WTC11 (cell line): ENCODE measurements around the gene P2RX3. TPM values are rescaled to one million over a fixed set of nuclear protein-coding genes. Genes with fewer than 3 reads are reported as not detected.

Experiments
- ATAC-seq: fragments of 200-7000 bp; cut with Tn5 transposase; 2 replicates; pipeline ENCODE4 v1.10.0; 2021; ENCODE audit warnings: mild to moderate bottlenecking, moderate library complexity
- CTCF ChIA-PET: fragments of 300-600 bp; sonication (Branson Sonifier 250); formaldehyde crosslinking; loops from one replicate; lab custom pipeline; 2021; ENCODE audit warnings: antibody characterized with exemption; lab: Charles Lee
- POLR2A ChIA-PET: fragments of 350-600 bp; sonication (Branson Sonifier 250); formaldehyde crosslinking; loops from one replicate; lab custom pipeline; 2021; ENCODE audit warnings: antibody characterized with exemption; lab: Charles Lee
- DNase-seq: peaks from one replicate; pipeline ENCODE4 v3.0.0; 2021; ENCODE audit warnings: low spot score
- H3K27ac Mint-ChIP-seq: 2 replicates; pipeline ENCODE4 v1.8.0; 2021; ENCODE audit warnings: mixed read lengths
- H3K27me3 Mint-ChIP-seq: 2 replicates; pipeline ENCODE4 v1.8.0; 2021; ENCODE audit warnings: low read depth, mild to moderate bottlenecking, moderate library complexity, mixed read lengths
- H3K36me3 Mint-ChIP-seq: 2 replicates; pipeline ENCODE4 v1.8.0; 2021; ENCODE audit warnings: mixed read lengths
- H3K4me1 Mint-ChIP-seq: 2 replicates; pipeline ENCODE4 v1.8.0; 2022; ENCODE audit warnings: mixed read lengths
- H3K4me3 Mint-ChIP-seq: 2 replicates; pipeline ENCODE4 v1.8.0; 2021; ENCODE audit warnings: mild to moderate bottlenecking, moderate library complexity, mixed read lengths
- H3K9me3 Mint-ChIP-seq: 2 replicates; pipeline ENCODE4 v1.8.0; 2021; ENCODE audit warnings: mixed read lengths
- AFF4 ChIP-seq: sonication (generic); formaldehyde crosslinking; IDR thresholded peaks from 2 replicates; pipeline ENCODE4 v1.8.1; 2023; ENCODE audit warnings: mild to moderate bottlenecking, missing genetic modification reagents, borderline replicate concordance
- AR ChIP-seq: fragments of 250-450 bp; sonication (Bioruptor Pico); IDR thresholded peaks from 2 replicates; pipeline ENCODE4 v1.9.0; 2021; ENCODE audit warnings: mild to moderate bottlenecking
- ARID4B ChIP-seq: sonication (generic); formaldehyde crosslinking; IDR thresholded peaks from 2 replicates; pipeline ENCODE4 v1.8.0; 2023; ENCODE audit warnings: missing genetic modification reagents, mild to moderate bottlenecking, borderline replicate concordance
- ATF1 ChIP-seq: sonication (generic); formaldehyde crosslinking; IDR thresholded peaks from 2 replicates; pipeline ENCODE4 v1.8.1; 2023; ENCODE audit warnings: mild to moderate bottlenecking, moderate library complexity, missing genetic modification reagents
- ATF3 ChIP-seq: sonication (generic); formaldehyde crosslinking; conservative IDR thresholded peaks from 2 replicates; pipeline ENCODE4 v1.8.1; 2022; ENCODE audit warnings: mild to moderate bottlenecking, missing genetic modification reagents
- EMX1 ChIP-seq: fragments of 250-450 bp; sonication (Bioruptor Pico); IDR thresholded peaks from 2 replicates; pipeline ENCODE4 v1.8.0; 2021; ENCODE audit warnings: mild to moderate bottlenecking
- GABPB1 ChIP-seq: sonication (generic); formaldehyde crosslinking; IDR thresholded peaks from 2 replicates; pipeline ENCODE4 v1.8.1; 2023; ENCODE audit warnings: mild to moderate bottlenecking, missing genetic modification reagents
- GRHL2 ChIP-seq: fragments of 250-450 bp; sonication (Bioruptor Pico); IDR thresholded peaks from 2 replicates; pipeline ENCODE4 v1.8.0; 2022; ENCODE audit warnings: mild to moderate bottlenecking, moderate library complexity; ENCODE audit not compliant: insufficient replicate concordance, severe bottlenecking
- HMGA2 ChIP-seq: fragments of 250-450 bp; sonication (Bioruptor Pico); IDR thresholded peaks from 2 replicates; pipeline ENCODE4 v1.4.0; 2021; ENCODE audit warnings: mild to moderate bottlenecking, moderate library complexity
- JAZF1 ChIP-seq: fragments of 250-450 bp; sonication (Bioruptor Pico); IDR thresholded peaks from 2 replicates; pipeline ENCODE4 v1.9.0; 2021; ENCODE audit warnings: moderate library complexity, mild to moderate bottlenecking, inconsistent platforms
- NFYB ChIP-seq: sonication (generic); formaldehyde crosslinking; conservative IDR thresholded peaks from 2 replicates; pipeline ENCODE4 v1.8.0; 2022; ENCODE audit warnings: low read depth, missing genetic modification reagents
- NR2C2 ChIP-seq: sonication (generic); formaldehyde crosslinking; IDR thresholded peaks from 2 replicates; pipeline ENCODE4 v1.8.0; 2022; ENCODE audit warnings: mild to moderate bottlenecking, missing genetic modification reagents
- PRDM15 ChIP-seq: sonication (generic); formaldehyde crosslinking; IDR thresholded peaks from 2 replicates; pipeline ENCODE4 v1.8.0; 2022; ENCODE audit warnings: missing genetic modification reagents
- RELA ChIP-seq: sonication (generic); formaldehyde crosslinking; IDR thresholded peaks from 2 replicates; pipeline ENCODE4 v1.8.1; 2022; ENCODE audit warnings: missing genetic modification reagents, mild to moderate bottlenecking, borderline replicate concordance
- RORB ChIP-seq: fragments of 250-450 bp; sonication (Bioruptor Pico); IDR thresholded peaks from 2 replicates; pipeline ENCODE4 v1.9.0; 2021; ENCODE audit warnings: mild to moderate bottlenecking
- ZBTB43 ChIP-seq: sonication (generic); formaldehyde crosslinking; IDR thresholded peaks from 2 replicates; pipeline ENCODE4 v1.8.1; 2023; ENCODE audit warnings: mild to moderate bottlenecking, missing genetic modification reagents
- ZNF232 ChIP-seq: sonication (generic); formaldehyde crosslinking; IDR thresholded peaks from 2 replicates; pipeline ENCODE4 v1.8.0; 2022; ENCODE audit warnings: mild to moderate bottlenecking, missing genetic modification reagents
- ZNF396 ChIP-seq: fragments of 250-450 bp; sonication (Bioruptor Pico); IDR thresholded peaks from 2 replicates; pipeline ENCODE4 v1.8.0; 2021; ENCODE audit warnings: mild to moderate bottlenecking, moderate library complexity, borderline replicate concordance
- ZSCAN18 ChIP-seq: fragments of 250-450 bp; sonication (Bioruptor Pico); IDR thresholded peaks from 2 replicates; pipeline ENCODE4 v2.1.2; 2022; ENCODE audit warnings: mild to moderate bottlenecking, moderate library complexity
- total RNA-seq: library from RNA; stranded (reverse); gene quantifications from 3 replicates; pipeline ENCODE4 v1.2.3, GENCODE V29; 2021

The P2RX3 gene
- total RNA-seq, 1 experiment from 2014 or later, result 0.26 TPM

- H3K9me3 Mint-ChIP-seq, result no peaks in the 10 kb centered on the region
- DNase-seq (no peak), ATAC-seq (no peak)
- H3K4me1 Mint-ChIP-seq, result no peaks in the 10 kb centered on the region
- H3K4me3 Mint-ChIP-seq, result no peak overlapping the region
- ChIA-PET POLR2A (no interaction called here), CTCF (interaction anchor here (0.5 to 1.3 kb wide), 4 partner anchors 38 to 651 kb away, joined by 3 to 4 read pairs (median 4); no protein-coding TSS in a partner anchor)
- H3K27ac Mint-ChIP-seq, result no peak overlapping the region
- H3K27me3 Mint-ChIP-seq, result peaks cover 21% of the 10 kb centered on the region
- H3K36me3 Mint-ChIP-seq, result no peaks in the 10 kb centered on the region
- TF ChIP-seq ATF3 (CRISPR knock-in tag), result no peak
- no peak for TF ChIP-seq RELA
- no peak for TF ChIP-seq ARID4B (CRISPR knock-in tag)
- no peak for TF ChIP-seq PRDM15 (CRISPR knock-in tag)
- no peak for TF ChIP-seq GRHL2 (CRISPR knock-in tag)
- no peak for TF ChIP-seq GABPB1 (CRISPR knock-in tag)
- no peak for TF ChIP-seq NFYB (CRISPR knock-in tag)
- no peak for TF ChIP-seq AR (CRISPR knock-in tag)
- TF ChIP-seq HMGA2 (CRISPR knock-in tag), result no peak
- no peak for TF ChIP-seq ATF1 (CRISPR knock-in tag)
- TF ChIP-seq ZSCAN18 (CRISPR knock-in tag), result no peak
- TF ChIP-seq ZBTB43 (CRISPR knock-in tag), result no peak
- no peak for TF ChIP-seq AFF4 (CRISPR knock-in tag)
- no peak for TF ChIP-seq ZNF396 (CRISPR knock-in tag)
- TF ChIP-seq NR2C2 (CRISPR knock-in tag), result no peak
- no peak for TF ChIP-seq ZNF232
- no peak for TF ChIP-seq JAZF1 (CRISPR knock-in tag)
- TF ChIP-seq RORB (CRISPR knock-in tag), result no peak
- no peak for TF ChIP-seq EMX1 (CRISPR knock-in tag)
These were observed 49.3 kb downstream of the P2RX3 start for GRCh38 chr11:57387289-57388030.
